Measurements from ENCODE around the gene SLC6A12.

DNA sequence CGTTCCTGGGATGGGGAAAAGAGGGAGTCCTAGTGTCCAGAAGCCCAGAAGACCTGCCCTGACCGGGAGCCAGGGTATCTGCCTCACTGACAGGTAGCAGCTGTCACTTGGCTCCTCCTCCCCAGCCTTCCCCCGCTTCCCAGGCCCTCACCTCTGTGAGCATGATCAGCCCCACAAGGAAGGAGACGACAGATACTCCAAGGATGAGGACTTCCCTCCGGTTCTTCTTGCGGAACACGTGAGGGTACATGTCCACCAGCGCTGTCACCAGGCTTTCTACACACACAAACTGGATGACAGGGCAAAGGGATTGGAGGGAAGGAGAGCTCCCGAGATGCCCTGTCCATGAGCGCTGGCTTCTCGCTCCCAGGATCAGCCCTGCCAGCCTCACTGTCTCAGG, 9.9 kb upstream of the SLC6A12 start:
- TF ChIP-seq POLR2A (IDR thresholded peaks at IDR 0.05; ENCODE audit: low read depth), result no peak
- TF ChIP-seq, protein P1, sequence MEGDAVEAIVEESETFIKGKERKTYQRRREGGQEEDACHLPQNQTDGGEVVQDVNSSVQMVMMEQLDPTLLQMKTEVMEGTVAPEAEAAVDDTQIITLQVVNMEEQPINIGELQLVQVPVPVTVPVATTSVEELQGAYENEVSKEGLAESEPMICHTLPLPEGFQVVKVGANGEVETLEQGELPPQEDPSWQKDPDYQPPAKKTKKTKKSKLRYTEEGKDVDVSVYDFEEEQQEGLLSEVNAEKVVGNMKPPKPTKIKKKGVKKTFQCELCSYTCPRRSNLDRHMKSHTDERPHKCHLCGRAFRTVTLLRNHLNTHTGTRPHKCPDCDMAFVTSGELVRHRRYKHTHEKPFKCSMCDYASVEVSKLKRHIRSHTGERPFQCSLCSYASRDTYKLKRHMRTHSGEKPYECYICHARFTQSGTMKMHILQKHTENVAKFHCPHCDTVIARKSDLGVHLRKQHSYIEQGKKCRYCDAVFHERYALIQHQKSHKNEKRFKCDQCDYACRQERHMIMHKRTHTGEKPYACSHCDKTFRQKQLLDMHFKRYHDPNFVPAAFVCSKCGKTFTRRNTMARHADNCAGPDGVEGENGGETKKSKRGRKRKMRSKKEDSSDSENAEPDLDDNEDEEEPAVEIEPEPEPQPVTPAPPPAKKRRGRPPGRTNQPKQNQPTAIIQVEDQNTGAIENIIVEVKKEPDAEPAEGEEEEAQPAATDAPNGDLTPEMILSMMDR (IDR thresholded peaks at IDR 0.05), result no peak

Data from esophagus muscularis mucosa (tissue), 3 donors.